Articular chondrocyte of knee joint (primary cell): ENCODE data around the gene OIT3. TPM values are rescaled to one million over a fixed set of nuclear protein-coding genes. Genes with fewer than 3 reads are reported as not detected.

Experiments used
- total RNA-seq: library from RNA; depleted of rRNA; stranded (reverse); fragments of >200 nt; gene quantifications from 2 replicates; pipeline ENCODE4 v1.2.3, GENCODE V29; 2012

Gene OIT3
- 0.13 and 0.43 TPM in 2 replicates for total RNA-seq

GRCh38 chr10:72893136-72893798 lies at the start of gene OIT3:
OIT3 (plus strand) TSS chr10:72893739; CDS start chr10:72893799, 60 bp downstream.

GRCh38 chr10:72954596-72955554 lies 61.3 kb downstream of the OIT3 start, which contains the start of gene PLA2G12B:
PLA2G12B (minus strand) TSS chr10:72954806; CDS start chr10:72954685, 121 bp downstream.

Other genes starting within 250 kb of the OIT3 start
- 67.8 and 70.7 TPM in 2 replicates for gene MCU, start 201.6 kb upstream of the OIT3 start, total RNA-seq
- gene PLA2G12B, start 61.1 kb downstream of the OIT3 start, total RNA-seq = 0.11 TPM in 1 of 2 replicates, not detected in the other
- 437 and 474 TPM in 2 replicates for gene P4HA1, start 203.1 kb downstream of the OIT3 start, total RNA-seq
- gene NUDT13, start 216.7 kb downstream of the OIT3 start, total RNA-seq = 1.8 and 2.2 TPM in 2 replicates